Peyer's patch (tissue), 4 donors: Measurements from ENCODE around the gene CHST5.

Experiments used
- CTCF ChIP-seq, 6 experiments: fragments of 450-650 bp in 4 of 6; fragments of 200-600 bp in 2 of 6; sonication (generic) in 1 of 6; IDR thresholded peaks; one replicate each; pipeline ENCODE4 v1.5.1; 2017 to 2019; ENCODE audit warnings: antibody characterized with exemption in 6 of 6, mild to moderate bottlenecking in 3 of 6, moderate library complexity in 1 of 6
- POLR2A ChIP-seq, 2 donors: fragments of 450-650 bp; IDR thresholded peaks; one replicate each; pipeline ENCODE4 v1.5.1; 2017; ENCODE audit warnings: antibody characterized with exemption in 2 of 2, mild to moderate bottlenecking in 2 of 2, moderate library complexity in 2 of 2

- TF ChIP-seq CTCF (IDR thresholded peaks at IDR 0.05): peak in 5 of 6 experiments; percentile 9 to 92 (median 84)
- no peak for TF ChIP-seq POLR2A (IDR thresholded peaks at IDR 0.05)
These were observed 14.3 kb upstream of the CHST5 start for GRCh38 chr16:75550211-75550662.
